ENCODE measurements around the gene TGFB1.

DNA sequence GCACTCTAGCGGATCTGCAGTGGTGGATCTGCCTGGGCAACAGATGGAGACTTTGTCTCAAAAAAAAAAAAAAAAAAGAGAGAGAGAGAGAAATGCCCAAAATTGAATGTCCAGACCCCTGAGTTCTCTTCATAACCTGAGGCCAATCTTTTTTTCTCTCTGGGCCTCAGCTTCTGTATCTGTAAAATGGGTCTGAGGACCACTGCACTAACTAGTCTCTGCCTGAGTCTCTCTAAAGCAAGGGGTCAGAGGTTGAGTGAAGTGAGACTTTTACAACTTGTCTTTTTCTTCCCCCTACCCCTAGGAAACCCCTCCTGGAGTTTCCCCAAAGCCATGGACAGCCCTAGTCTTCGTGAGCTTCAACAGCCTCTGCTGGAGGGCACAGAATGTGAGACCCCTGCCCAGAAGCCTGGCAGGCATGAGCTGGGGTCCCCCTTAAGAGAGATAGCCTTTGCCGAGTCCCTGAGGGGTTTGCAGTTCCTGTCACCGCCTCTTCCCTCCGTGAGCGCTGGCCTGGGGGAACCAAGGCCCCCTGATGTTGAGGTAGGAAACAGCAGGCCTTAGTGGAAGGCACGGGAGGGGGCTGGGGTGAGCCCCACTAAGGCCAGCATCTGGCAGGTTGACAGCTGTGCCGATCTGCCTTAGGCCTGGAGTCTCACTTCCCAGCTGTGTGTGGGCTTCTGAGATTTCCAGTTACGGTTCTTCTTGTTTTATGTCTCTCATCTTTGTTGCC, 24.4 kb upstream of the TGFB1 start:
- TF ChIP-seq, protein P1, sequence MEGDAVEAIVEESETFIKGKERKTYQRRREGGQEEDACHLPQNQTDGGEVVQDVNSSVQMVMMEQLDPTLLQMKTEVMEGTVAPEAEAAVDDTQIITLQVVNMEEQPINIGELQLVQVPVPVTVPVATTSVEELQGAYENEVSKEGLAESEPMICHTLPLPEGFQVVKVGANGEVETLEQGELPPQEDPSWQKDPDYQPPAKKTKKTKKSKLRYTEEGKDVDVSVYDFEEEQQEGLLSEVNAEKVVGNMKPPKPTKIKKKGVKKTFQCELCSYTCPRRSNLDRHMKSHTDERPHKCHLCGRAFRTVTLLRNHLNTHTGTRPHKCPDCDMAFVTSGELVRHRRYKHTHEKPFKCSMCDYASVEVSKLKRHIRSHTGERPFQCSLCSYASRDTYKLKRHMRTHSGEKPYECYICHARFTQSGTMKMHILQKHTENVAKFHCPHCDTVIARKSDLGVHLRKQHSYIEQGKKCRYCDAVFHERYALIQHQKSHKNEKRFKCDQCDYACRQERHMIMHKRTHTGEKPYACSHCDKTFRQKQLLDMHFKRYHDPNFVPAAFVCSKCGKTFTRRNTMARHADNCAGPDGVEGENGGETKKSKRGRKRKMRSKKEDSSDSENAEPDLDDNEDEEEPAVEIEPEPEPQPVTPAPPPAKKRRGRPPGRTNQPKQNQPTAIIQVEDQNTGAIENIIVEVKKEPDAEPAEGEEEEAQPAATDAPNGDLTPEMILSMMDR (IDR thresholded peaks at IDR 0.05) = no peak
- TF ChIP-seq POLR2A (IDR thresholded peaks at IDR 0.05) = no peak
